Measurements from ENCODE around the gene TRRAP. TPM values are rescaled to one million over a fixed set of nuclear protein-coding genes. Genes with fewer than 3 reads are reported as not detected.

The TRRAP gene
- total RNA-seq, 1 donor from 2014 or later: 66.9 TPM

- Mint-ChIP-seq H3K27me3 (ENCODE audit: low read depth) (no peaks in the 10 kb centered on the region), H3K9me3 (no peaks in the 10 kb centered on the region), H3K27ac (ENCODE audit: unreplicated experiment) (no peak overlapping the region), H3K4me1 (peaks cover 13% of the 10 kb centered on the region), H3K36me3 (ENCODE audit: low read depth) (peaks cover 29% of the 10 kb centered on the region), H3K4me3 (no peak overlapping the region)
- TF ChIP-seq CTCF (conservative IDR thresholded peaks at IDR 0.05): no peak
- DNase-seq (ENCODE audit: low read depth, low spot score): no peak
These were observed 168.4 kb downstream of the TRRAP start for GRCh38 chr7:99046722-99047121.

- TF ChIP-seq CTCF (conservative IDR thresholded peaks at IDR 0.05): no peak
- Mint-ChIP-seq H3K9me3 (no peaks in the 10 kb centered on the region), H3K4me1 (peaks cover 12% of the 10 kb centered on the region), H3K36me3 (ENCODE audit: low read depth) (peaks cover 32% of the 10 kb centered on the region), H3K27me3 (ENCODE audit: low read depth) (no peaks in the 10 kb centered on the region), H3K27ac (ENCODE audit: unreplicated experiment) (no peak overlapping the region), H3K4me3 (no peak overlapping the region)
- no peak for DNase-seq (ENCODE audit: low read depth, low spot score)
These were observed 169.3 kb downstream of the TRRAP start for GRCh38 chr7:99047526-99048077.

GRCh38 chr7:99050971-99051370 lies 172.6 kb downstream of the TRRAP start:
- H3K4me1 Mint-ChIP-seq: no peaks in the 10 kb centered on the region
- H3K4me3 Mint-ChIP-seq: no peak overlapping the region
- no peak for TF ChIP-seq CTCF (conservative IDR thresholded peaks at IDR 0.05)
- peaks cover 26% of the 10 kb centered on the region for H3K36me3 Mint-ChIP-seq (ENCODE audit: low read depth)
- H3K27me3 Mint-ChIP-seq (ENCODE audit: low read depth): no peaks in the 10 kb centered on the region
- no peaks in the 10 kb centered on the region for H3K9me3 Mint-ChIP-seq
- H3K27ac Mint-ChIP-seq (ENCODE audit: unreplicated experiment): no peak overlapping the region
- no peak for DNase-seq (ENCODE audit: low read depth, low spot score)

- Mint-ChIP-seq H3K9me3 (no peaks in the 10 kb centered on the region), H3K36me3 (ENCODE audit: low read depth) (peaks cover 20% of the 10 kb centered on the region), H3K27ac (ENCODE audit: unreplicated experiment) (no peak overlapping the region), H3K27me3 (ENCODE audit: low read depth) (no peaks in the 10 kb centered on the region), H3K4me3 (no peak overlapping the region), H3K4me1 (no peaks in the 10 kb centered on the region)
- TF ChIP-seq CTCF (conservative IDR thresholded peaks at IDR 0.05): no peak
- no peak for DNase-seq (ENCODE audit: low read depth, low spot score)
These were observed 176.4 kb downstream of the TRRAP start for GRCh38 chr7:99054781-99055180.

- H3K27ac Mint-ChIP-seq (ENCODE audit: unreplicated experiment): no peak overlapping the region
- H3K36me3 Mint-ChIP-seq (ENCODE audit: low read depth): peaks cover 2% of the 10 kb centered on the region
- TF ChIP-seq CTCF (conservative IDR thresholded peaks at IDR 0.05): no peak
- H3K27me3 Mint-ChIP-seq (ENCODE audit: low read depth): no peaks in the 10 kb centered on the region
- DNase-seq (ENCODE audit: low read depth, low spot score): no peak
- H3K9me3 Mint-ChIP-seq: no peaks in the 10 kb centered on the region
- H3K4me1 Mint-ChIP-seq: no peaks in the 10 kb centered on the region
- H3K4me3 Mint-ChIP-seq: no peak overlapping the region
These were observed 182.9 kb downstream of the TRRAP start for GRCh38 chr7:99061001-99061776.

Small RNA genes within 50 kb of the gene (microRNA-seq; reads per million reads assigned to microRNA genes)
- gene MIR3609: 5.3 reads per million

Other genes with a start within 250 kb of the TRRAP start
- gene TMEM130, start 8.5 kb upstream of the TRRAP start, total RNA-seq: 0.61 and 0.82 TPM in 2 replicates